Measurements from ENCODE around the gene KCNIP4. TPM values are rescaled to one million over a fixed set of nuclear protein-coding genes. Genes with fewer than 3 reads are reported as not detected.
"Not testable (repeated sequence)": the region's sequence is repeated elsewhere in the genome, so short reads cannot be mapped to it uniquely, and the experiment has no call there.

KCNIP4 gene
- total and polyA plus RNA-seq, 10 of the 15 experiments (the other 5 are each of a cell fraction or from before 2014, with no cell fraction given), result 0.03 to 0.23 (median 0.13) TPM; not detected in 7

DNA sequence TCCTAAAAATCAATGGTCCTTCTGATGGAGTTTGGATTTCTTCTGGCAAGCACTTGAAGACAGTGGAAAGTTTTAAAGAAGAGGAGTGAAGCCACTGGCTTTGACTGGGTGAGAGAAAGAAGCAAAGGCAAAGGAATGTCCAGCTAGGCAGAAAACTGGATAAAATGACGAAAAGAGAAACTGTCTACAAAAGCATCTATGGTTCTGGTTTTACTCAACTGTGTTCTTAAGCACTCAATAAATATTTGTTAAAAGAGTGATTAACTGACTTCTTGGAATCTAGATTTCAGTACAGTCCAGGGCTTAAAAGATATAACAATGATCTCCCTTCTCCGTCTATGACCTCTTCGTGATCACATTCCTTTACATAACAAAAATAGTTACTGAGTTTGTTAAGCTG is 1195.9 kb downstream of the KCNIP4 start:
- no peak for FAIRE-seq

DNA sequence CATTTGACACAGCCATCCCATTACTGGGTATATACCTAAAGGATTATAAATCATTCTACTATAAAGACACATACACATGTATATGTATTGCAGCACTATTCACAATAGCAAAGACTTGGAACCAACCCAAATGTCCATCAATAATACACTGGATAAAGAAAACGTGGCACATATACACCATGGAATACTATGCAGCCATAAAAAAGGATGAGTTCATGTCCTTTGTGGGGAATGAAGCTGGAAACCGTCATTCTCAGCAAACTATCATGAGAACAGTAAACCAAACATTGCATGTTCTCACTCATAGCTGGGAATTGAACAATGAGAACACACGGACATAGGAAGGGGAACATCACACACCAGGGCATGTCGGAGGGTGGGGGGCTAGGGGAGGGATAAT is 1202.6 kb downstream of the KCNIP4 start:
- POLR2A ChIA-PET; FAIRE-seq; H3K4me3 ChIP-seq; H3K9ac ChIP-seq (ENCODE audit: control insufficient read depth, insufficient read depth, low read length); CTCF ChIA-PET; H2AFZ ChIP-seq (ENCODE audit: control insufficient read depth, low read depth, low read length); intact Hi-C loops (cut with micrococcal nuclease; ENCODE audit: unreplicated experiment); SMC1A ChIA-PET (ENCODE audit: uncharacterized antibody, unreplicated experiment); H3K4me2 ChIP-seq (ENCODE audit: control insufficient read depth, insufficient read depth); H3K4me1 ChIP-seq (ENCODE audit: control insufficient read depth, insufficient read depth, low read length); RAD21 ChIA-PET (ENCODE audit: unreplicated experiment); H3K79me2 ChIP-seq (ENCODE audit: control insufficient read depth, insufficient read depth, low read length); ATAC-seq; BruUV-seq (replicated peaks); H3K27ac ChIP-seq (ENCODE audit: control insufficient read depth, insufficient read depth); in situ Hi-C loops (cut with MboI); H3K36me3 ChIP-seq (ENCODE audit: control insufficient read depth in 2 of 2, insufficient read depth in 2 of 2, low read length in 1 of 2); DNase-seq (ENCODE audit: low read depth, low spot score); H4K20me1 ChIP-seq (ENCODE audit: control insufficient read depth, insufficient read depth); H3K27me3 ChIP-seq (replicated peaks in 1 of 2; ENCODE audit: control insufficient read depth in 2 of 2, insufficient read depth in 2 of 2, low read length in 1 of 2); H3K9me3 ChIP-seq (replicated peaks; ENCODE audit: control insufficient read depth, insufficient read depth, low read length): not testable (repeated sequence)
- 40% methylated on average over 4 of the region's 4 CpGs for WGBS (ENCODE audit: insufficient coverage, insufficient replicate concordance, low lambda C conversion rate, missing lambda C conversion rate)

More for the DNA sequence above, 1195.9 kb downstream of the KCNIP4 start:
- Histone ChIP-seq H3K4me2 (ENCODE audit: control insufficient read depth, insufficient read depth) (no peak overlapping the region), H3K9ac (ENCODE audit: control insufficient read depth, insufficient read depth, low read length) (no peak overlapping the region), H3K27me3 (replicated peaks in 1 of 2; ENCODE audit: control insufficient read depth in 2 of 2, insufficient read depth in 2 of 2, low read length in 1 of 2) (no peaks in the 10 kb centered on the region), H3K79me2 (ENCODE audit: control insufficient read depth, insufficient read depth, low read length) (no peaks in the 10 kb centered on the region), H3K27ac (ENCODE audit: control insufficient read depth, insufficient read depth) (no peak overlapping the region), H3K36me3 (ENCODE audit: control insufficient read depth in 2 of 2, insufficient read depth in 2 of 2, low read length in 1 of 2) (no peaks in the 10 kb centered on the region), H4K20me1 (ENCODE audit: control insufficient read depth, insufficient read depth) (no peaks in the 10 kb centered on the region), H3K4me1 (ENCODE audit: control insufficient read depth, insufficient read depth, low read length) (no peaks in the 10 kb centered on the region), H3K4me3 (no peak overlapping the region), H3K9me3 (replicated peaks; ENCODE audit: control insufficient read depth, insufficient read depth, low read length) (no peaks in the 10 kb centered on the region), H2AFZ (ENCODE audit: control insufficient read depth, low read depth, low read length) (no peak overlapping the region)
- ATAC-seq (no peak), DNase-seq (ENCODE audit: low read depth, low spot score) (no peak)
- SMC1A ChIA-PET (ENCODE audit: uncharacterized antibody, unreplicated experiment), result no interaction called here
- in situ Hi-C loops (cut with MboI) (no loop called here), intact Hi-C loops (cut with micrococcal nuclease; ENCODE audit: unreplicated experiment) (no loop called here)
- RAD21 ChIA-PET (ENCODE audit: unreplicated experiment), result no interaction called here
- POLR2A ChIA-PET, result no interaction called here
- no peak for TF ChIP-seq KDM1A (IDR thresholded peaks at IDR 0.05; ENCODE audit: borderline replicate concordance)
- TF ChIP-seq SUPT20H (IDR thresholded peaks at IDR 0.05; ENCODE audit: borderline replicate concordance, control insufficient read depth, low read depth, low read length), result no peak
- no peak for TF ChIP-seq STAT3 (IDR thresholded peaks at IDR 0.05; ENCODE audit: low read depth, low read length)
- TF ChIP-seq ZNF24 (IDR thresholded peaks at IDR 0.05), result no peak
- TF ChIP-seq CHD2 (IDR thresholded peaks at IDR 0.05; ENCODE audit: borderline replicate concordance, low read depth, low read length), result no peak
- TF ChIP-seq CHD4 (IDR thresholded peaks at IDR 0.05), result no peak
- TF ChIP-seq, protein P1, sequence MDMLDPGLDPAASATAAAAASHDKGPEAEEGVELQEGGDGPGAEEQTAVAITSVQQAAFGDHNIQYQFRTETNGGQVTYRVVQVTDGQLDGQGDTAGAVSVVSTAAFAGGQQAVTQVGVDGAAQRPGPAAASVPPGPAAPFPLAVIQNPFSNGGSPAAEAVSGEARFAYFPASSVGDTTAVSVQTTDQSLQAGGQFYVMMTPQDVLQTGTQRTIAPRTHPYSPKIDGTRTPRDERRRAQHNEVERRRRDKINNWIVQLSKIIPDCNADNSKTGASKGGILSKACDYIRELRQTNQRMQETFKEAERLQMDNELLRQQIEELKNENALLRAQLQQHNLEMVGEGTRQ (IDR thresholded peaks at IDR 0.05; ENCODE audit: borderline replicate concordance, low read depth, low read length), result no peak
- TF ChIP-seq ZNF687 (IDR thresholded peaks at IDR 0.05), result no peak
- TF ChIP-seq RAD51 (IDR thresholded peaks at IDR 0.05), result no peak
- TF ChIP-seq TBL1XR1 (IDR thresholded peaks at IDR 0.05; ENCODE audit: low read depth, low read length), result no peak
- no peak for TF ChIP-seq NR2F1 (conservative IDR thresholded peaks at IDR 0.05)
- TF ChIP-seq IKZF1 (conservative IDR thresholded peaks at IDR 0.05), result no peak
- TF ChIP-seq TCF7 (IDR thresholded peaks at IDR 0.05; ENCODE audit: borderline replicate concordance), result no peak
- 99% methylated on average over 3 of the region's 3 CpGs for WGBS (ENCODE audit: insufficient coverage, insufficient replicate concordance, low lambda C conversion rate, missing lambda C conversion rate)
- no TSS peak for BruUV-seq (replicated peaks)
- CTCF ChIA-PET, result no interaction called here

Data from GM12878 (cell line).